ENCODE measurements around the gene ZNF385C. TPM values are rescaled to one million over a fixed set of nuclear protein-coding genes. Genes with fewer than 3 reads are reported as not detected.

Gene ZNF385C
- total and polyA plus RNA-seq, 8 donors, result 0.31 to 3.8 (median 2.7) TPM

DNA sequence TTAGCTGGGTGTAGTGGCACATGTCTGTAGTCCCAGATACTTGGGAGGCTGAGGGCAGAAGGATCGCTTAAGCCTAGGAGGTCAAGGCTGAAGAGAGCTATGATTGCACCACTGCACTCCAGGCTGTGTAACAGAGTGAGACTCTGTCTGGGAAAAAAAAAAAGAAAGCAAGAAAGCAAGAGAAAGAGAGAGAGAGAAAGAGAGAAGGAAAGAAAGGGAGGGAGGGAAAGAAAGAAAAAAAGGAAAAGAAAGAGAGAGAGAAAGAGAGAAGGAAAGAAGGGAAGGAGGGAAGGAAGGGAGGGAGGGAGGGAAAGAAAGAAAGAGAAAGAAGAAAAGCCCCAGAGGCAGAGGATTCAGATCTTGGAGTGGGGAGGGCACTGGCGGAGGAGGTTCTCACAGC, 7.7 kb upstream of the ZNF385C start:
- DNase-seq, result no peak
- Histone ChIP-seq H3K27me3 (no peaks in the 10 kb centered on the region), H3K36me3 (peaks cover 0 to 40% of the 10 kb centered on the region in 2 donors), H3K9me3 (no peaks in the 10 kb centered on the region), H3K4me3 (no peak overlapping the region), H3K4me1 (peaks cover 0 to 9% of the 10 kb centered on the region in 2 donors), H3K27ac (no peak overlapping the region)
- intact Hi-C loops (cut with DNase I), result no loop called here
- no peak for ATAC-seq
- no peak for TF ChIP-seq CTCF (IDR thresholded peaks at IDR 0.05)

DNA sequence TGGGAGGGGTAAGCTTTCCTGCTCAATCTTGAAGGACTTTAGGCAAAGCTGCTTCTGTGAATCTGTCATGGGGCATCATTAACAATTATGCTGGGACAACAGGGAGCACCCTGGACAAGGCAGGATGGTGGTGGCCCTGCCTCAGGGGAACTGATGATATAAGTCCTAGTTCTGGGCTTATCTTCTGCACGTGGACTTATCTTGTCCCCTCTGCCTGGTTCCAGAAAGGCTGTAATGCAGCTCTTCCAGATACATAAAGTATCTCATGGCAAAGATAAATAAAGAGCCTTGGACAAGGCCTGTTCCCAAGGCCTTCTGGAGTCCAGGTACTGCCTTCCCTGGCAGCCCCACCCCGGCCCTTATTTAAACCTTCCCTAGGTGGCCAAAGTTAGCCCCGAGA, 6.0 kb upstream of the ZNF385C start:
- DNase-seq, result no peak
- no peak for ATAC-seq
- no peaks in the 10 kb centered on the region for H3K27me3 ChIP-seq
- intact Hi-C loops (cut with DNase I), result no loop called here
- H3K36me3 ChIP-seq, result peaks cover 0 to 33% of the 10 kb centered on the region in 2 donors
- H3K9me3 ChIP-seq, result no peaks in the 10 kb centered on the region
- no peak overlapping the region for H3K4me3 ChIP-seq
- TF ChIP-seq CTCF (IDR thresholded peaks at IDR 0.05), result no peak
- H3K4me1 ChIP-seq, result peaks cover 0 to 9% of the 10 kb centered on the region in 2 donors
- no peak overlapping the region for H3K27ac ChIP-seq

DNA sequence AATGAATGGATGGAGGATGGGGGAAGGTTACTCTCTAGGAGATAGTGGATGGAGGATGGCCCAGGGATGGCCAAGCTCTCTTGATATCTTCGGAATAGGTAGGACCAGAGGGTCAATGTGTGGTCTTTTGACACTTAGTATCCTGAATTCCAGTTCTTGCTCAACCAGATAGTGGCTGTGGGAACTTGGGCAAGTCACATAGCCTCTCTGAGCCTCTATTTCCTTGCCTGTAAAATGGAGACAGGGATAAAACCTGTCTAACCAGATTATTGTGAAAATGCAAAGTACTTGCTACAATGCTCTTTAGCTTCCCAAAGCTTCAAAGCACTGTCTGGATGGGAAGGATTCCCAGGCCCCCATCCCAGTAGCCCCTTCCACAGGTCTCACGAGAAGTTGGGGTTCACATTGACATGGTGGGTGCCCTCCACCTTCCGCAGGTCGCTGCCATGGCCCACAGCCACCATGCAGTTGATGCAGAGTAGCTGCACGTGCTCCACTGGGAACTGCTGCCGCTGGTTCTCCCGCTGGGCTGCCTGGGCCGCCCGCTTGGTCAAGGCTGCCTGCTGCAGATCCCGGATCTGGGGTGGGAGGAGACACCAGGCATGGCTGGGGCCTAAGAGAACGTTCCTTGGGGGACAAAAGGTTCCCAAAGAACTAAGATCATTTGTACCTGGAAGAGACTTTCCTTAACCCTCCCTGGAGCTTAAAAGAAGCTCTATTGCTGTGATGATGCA, 5.1 kb upstream of the ZNF385C start:
- DNase-seq (no peak), ATAC-seq (no peak)
- H3K4me1 ChIP-seq, result peaks cover 0 to 9% of the 10 kb centered on the region in 2 donors
- intact Hi-C loops (cut with DNase I), result no loop called here
- H3K9me3 ChIP-seq, result no peaks in the 10 kb centered on the region
- no peak overlapping the region for H3K4me3 ChIP-seq
- H3K36me3 ChIP-seq, result peaks cover 0 to 24% of the 10 kb centered on the region in 2 donors
- H3K27ac ChIP-seq, result no peak overlapping the region
- no peak for TF ChIP-seq CTCF (IDR thresholded peaks at IDR 0.05)
- peaks cover 0 to 5% of the 10 kb centered on the region in 2 donors for H3K27me3 ChIP-seq

DNA sequence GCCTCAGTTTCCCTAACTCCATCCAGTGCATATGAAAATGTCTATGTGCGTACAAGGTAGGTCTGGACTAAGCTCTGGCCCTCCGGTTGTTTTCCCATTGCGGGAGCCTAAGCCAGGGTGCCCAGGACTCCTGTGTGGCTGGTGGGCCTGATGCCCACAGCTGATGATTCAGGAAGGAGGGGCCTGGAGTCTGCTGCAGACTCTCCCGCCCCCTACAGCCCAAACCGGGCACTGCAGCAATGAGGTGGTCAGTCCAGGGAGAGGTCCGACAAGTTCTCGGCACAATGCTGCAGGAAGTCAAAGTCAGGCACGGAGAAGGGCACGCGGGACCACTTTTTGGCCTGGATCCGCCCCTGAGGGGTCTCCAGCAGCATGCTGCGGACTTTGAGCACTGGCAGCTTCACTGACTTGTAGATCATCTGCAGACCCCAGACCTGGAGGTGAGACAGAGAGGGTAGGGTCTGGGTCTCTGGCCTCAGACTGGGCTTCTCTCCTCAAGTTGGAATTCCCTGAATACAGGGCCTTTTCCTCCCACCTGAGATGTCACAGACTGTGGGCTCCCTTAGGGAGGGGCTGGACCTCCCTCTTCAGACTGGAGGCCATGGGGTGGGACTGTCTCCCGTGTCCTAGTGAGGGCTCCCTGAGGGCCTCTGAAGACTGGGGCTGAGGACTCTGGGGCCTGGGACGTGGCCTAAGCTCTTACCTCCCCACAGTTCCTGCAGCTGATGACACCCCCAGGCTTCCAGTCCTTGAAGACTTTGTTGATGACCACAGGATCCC, 3.4 kb upstream of the ZNF385C start:
- intact Hi-C loops (cut with DNase I), result no loop called here
- Histone ChIP-seq H3K9me3 (no peaks in the 10 kb centered on the region), H3K4me3 (no peak overlapping the region), H3K27me3 (peaks cover 14 to 21% of the 10 kb centered on the region in 2 donors), H3K27ac (no peak overlapping the region), H3K4me1 (peaks cover 0 to 10% of the 10 kb centered on the region in 2 donors), H3K36me3 (peaks cover 0 to 24% of the 10 kb centered on the region in 2 donors)
- TF ChIP-seq CTCF (IDR thresholded peaks at IDR 0.05), result peak; percentile 64 to 87
- DNase-seq (peak in 3 of 4 donors; percentile 47 to 87 (median 64)), ATAC-seq (peak; percentile 88)

GRCh38 chr17:42098730-42099399, 592 bp upstream of the ZNF385C start:
- no peak for DNase-seq
- Histone ChIP-seq H3K27ac (no peak overlapping the region), H3K4me1 (peaks cover 0 to 10% of the 10 kb centered on the region in 2 donors), H3K36me3 (peaks cover 0 to 7% of the 10 kb centered on the region in 2 donors), H3K4me3 (no peak overlapping the region), H3K9me3 (no peaks in the 10 kb centered on the region), H3K27me3 (peaks cover 14 to 38% of the 10 kb centered on the region in 2 donors)
- no peak for TF ChIP-seq CTCF (IDR thresholded peaks at IDR 0.05)
- no peak for ATAC-seq
- intact Hi-C loops (cut with DNase I), result no loop called here

Measured in left lung (tissue), 10 donors.